ENCODE measurements around the gene NDUFS3.
A peak's percentile ranks its signal among the peaks of the same experiment; 100 is the strongest.
"Not testable (repeated sequence)": the region's sequence is repeated elsewhere in the genome, so short reads cannot be mapped to it uniquely, and the experiment has no call there.

NDUFS3 gene

DNA sequence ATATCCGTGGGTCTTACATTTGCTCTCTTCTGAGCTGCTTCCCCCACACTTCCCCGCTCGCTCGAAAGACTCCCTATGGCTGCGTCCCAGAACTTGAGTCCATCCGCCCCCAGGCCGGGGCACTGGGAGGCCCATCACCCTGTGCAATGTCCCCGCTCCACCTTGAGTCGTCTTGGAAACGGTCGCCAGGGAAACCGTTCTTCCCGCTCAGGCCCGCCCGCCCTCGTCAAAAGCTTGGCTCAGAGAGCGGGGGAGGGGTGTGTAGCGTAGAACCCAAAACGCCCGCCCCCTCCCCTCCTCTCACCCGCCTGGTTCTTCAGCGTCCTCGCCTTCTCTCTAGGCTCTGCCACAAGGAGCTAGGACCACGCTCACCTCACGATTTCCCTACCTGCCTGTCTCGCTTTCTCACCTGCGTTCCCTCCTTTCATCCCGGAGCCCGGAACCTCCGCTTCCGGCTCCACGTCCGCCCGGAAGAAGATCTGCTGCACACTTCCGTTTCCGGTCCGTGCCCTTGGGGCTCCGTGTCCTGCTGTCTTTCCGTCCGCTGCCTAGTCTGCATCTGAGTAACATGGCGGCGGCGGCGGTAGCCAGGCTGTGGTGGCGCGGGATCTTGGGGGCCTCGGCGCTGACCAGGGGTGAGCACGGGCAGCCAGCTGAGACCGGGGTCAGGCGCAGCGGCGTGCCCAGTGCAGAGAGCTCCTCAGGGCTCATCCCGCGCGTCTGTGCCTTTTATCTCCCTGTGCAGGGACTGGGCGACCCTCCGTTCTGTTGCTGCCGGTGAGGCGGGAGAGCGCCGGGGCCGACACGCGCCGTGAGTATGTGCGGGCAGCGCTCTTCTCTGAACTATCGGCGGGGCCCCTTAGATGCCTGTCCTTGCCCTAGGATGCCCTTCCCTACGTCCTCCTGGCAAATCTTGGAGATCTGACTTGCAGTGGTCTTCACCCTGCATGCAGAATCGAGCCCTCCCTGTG, at the start of gene NDUFS3, which contains the start of gene KBTBD4:
Gene NDUFS3, plus strand, starts transcription at position 551 of the 971 bp plus-strand sequence. Its CDS starts 18 bp downstream, at position 569.
Gene KBTBD4, minus strand, starts transcription at position 447 of the 971 bp plus-strand sequence. Its CDS starts 19 bp downstream, at position 428.
- peak; percentile 68 for DNase-seq

DNA sequence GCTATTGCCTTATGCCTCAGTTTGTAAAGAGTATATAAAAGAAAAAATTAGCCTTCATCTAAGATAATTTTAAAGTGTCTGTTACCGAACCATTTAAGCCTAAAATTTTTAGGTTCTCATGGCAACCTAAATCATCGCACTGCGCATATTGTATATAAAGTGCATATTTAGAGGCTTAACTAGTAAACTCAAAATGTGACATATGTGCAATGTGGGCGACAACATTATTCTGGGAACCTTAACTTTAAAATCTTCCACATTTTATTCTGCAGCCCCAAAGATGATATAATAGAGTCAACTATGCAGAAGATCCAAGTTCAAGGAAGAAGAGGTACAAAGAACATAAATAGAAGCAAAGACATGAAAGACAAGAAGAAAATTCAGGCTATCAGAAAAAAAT, 48.9 kb upstream of the NDUFS3 start:
- DNase-seq, result no peak

DNA sequence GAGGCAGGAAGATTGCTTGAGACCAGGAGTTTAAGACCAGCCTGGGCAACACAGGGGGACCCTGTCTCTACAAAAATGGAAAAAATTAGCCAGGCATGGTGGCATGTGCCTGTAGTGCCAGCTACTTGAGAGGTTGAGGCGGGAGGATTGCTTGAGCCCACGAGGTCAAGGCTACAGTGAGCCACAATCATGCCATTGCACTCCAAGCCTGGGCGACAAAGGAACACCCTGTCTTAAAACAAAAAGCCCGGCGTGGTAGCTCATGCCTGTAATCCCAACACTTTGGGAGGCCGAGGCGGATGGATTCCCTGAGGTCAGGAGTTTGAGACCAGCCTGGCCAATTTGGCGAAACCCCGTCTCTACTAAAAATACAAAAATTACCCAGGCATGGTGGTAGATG, 48.2 kb upstream of the NDUFS3 start:
- not testable (repeated sequence) for DNase-seq

DNA sequence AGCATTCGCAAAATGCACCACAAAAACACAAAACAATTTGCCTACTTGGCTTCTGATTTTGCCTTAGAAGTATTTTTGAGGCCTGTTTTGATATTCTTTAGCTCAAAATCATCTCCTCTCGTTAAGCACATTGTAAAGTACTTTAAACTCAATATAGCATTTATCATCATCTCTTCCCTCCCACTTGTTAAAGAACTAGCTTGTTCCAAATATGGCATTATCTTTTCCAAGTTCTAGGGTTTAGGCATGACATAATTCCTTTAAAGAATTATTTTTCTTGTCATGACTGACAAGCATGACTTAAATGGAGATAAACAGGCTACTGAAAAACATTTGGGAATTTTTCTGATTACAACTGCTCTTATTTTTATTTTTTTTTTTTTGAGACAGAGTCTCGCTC, 47.2 kb upstream of the NDUFS3 start:
- no peak for DNase-seq

DNA sequence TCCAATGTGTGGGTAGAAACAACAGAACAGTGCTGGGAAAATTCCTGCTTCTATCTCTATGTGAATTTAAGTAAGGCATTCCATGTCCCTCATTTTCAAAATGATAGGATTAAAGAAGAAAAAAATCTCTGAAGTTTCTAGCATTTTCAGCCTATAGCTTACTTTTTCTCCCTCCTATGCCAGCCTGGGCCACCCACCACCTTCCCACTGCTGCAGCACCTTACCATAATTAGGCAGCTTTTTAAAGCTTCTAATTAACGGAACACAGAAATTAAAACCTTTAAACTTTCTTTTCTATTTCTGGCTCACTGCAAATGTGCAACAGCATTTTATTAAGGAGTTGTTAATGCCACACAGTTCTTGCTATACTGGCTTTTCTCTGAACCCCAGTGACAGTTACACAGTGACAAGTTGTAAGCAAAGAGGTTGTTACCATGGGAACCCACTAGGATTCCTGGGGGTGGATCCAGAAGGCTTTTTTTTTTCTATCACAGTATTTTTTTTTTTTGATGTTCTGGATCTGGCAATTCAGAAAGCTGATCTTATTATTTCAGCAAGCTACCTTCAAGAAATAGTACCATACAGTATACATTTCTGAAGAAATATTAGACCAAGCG, 46.2 kb upstream of the NDUFS3 start:
- no peak for DNase-seq

DNA sequence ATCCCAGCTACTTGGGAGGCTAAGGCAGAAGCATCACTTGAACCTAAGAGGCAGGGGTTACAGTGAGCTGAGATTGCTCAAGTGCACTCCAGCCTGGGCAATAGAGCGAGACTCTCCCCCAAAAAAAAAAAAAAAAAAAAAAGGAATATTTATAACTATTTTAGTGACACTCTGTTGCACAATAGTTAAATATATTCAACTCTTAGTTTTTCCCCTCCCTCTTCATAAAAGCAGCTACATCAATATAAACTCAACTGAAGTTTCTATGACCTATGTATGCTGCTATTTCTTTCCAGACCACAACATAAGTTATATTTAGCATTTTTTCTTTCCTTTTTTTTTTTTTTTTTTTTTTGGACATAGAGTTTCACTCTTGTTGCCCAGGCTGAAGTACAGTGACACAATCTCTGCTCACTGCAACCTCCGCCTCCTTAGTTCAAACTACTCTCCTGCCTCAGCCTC, 45.2 kb upstream of the NDUFS3 start:
- DNase-seq, result no peak

DNA sequence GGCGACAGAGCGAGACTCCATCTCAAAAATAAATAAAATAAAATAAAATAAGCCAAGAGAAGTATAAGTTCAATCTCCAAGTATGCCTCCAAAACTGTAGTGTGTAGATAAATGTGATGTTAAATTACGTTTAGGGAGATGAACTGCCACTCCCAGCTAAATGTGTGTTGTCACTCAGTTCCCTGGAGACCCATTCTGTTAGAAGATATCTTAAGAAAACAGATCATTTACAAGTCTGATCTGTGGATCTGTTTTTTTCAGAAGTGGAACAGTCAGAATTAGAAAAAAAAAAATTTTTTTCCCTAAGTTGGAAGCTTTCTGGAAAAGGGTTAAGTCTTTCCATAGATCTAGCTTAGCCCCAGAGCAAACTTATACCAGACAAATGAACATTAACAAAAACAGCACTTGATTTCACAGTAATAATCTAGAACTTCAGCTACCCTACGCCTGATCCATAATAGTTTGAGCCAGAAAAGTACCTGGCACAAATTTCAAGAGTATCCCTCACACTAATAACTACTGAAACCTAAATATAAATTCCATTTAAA, 44.1 kb upstream of the NDUFS3 start:
- DNase-seq, result no peak

DNA sequence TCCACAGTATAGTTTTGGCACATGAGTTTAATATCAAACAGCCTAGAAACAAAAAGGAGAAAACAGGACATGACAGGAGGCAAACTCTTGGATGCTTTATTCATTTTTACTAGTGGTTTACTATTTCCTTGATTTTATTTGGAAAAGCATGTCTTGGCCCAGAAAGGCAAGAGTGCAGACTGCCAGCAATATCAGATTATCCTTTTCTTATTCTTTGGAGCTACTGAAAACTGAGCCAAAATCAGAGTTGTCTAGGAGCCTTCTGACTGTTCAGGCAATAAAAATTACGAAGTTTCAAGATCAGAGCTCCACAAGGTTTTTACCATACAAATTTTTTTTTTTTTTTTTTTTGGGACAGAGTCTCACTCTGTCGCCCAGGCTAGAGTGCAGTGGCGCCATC, 42.0 kb upstream of the NDUFS3 start:
- no peak for DNase-seq

DNA sequence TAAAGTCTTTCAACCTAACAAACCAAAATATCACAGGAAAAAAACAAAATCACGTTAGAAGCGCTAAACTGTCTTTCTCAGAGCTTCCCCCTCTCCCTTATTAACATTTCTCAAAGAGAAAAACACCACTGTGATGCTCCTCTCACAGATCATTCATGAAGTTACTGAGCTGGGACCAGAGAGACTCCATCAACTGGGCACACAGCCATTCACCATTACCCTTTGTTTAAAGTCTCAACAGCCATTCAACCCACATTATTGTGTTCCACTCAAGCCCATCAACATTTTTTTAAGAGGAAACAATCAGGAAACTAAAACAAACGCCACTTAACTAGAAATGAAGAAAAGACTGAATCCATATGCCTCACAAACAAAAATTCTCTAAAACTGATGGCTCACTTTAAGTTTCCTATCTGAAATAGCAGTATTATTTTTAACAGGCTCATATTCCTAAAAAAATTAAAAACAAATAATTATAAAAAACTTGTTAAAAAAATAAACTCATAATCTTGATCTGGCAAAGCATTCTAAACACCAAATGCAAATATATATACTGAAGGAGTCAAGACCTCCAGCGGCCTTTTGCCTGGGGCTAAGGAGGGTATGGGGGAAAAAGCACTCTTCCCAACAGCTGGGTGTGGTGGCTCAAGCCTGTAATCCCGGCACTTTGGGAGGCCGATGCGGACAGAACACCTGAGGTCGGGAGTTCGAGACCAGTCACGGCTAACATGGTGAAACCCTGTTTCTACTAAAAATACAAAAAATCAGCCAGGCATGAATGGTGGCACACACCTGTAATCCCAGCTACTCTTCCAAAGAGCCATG, 39.9 kb upstream of the NDUFS3 start:
- DNase-seq, result no peak

DNA sequence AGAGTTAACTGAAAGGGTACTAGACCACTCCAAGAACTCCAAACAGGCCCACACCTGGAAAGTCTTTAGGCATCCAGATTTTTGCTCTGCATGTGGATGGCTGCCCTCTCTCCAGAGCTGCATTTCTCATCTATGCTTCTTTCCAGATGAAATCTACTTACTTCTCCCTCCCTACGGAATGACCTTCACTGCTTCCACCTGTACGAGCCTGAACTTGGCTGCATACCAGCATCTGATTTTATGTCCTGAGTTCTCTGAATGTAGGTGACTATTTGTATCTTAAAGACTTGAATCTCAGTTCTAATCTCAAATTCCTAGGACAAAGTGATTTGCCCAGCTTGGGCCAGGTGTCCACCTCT, 39.2 kb upstream of the NDUFS3 start:
- no peak for DNase-seq

DNA sequence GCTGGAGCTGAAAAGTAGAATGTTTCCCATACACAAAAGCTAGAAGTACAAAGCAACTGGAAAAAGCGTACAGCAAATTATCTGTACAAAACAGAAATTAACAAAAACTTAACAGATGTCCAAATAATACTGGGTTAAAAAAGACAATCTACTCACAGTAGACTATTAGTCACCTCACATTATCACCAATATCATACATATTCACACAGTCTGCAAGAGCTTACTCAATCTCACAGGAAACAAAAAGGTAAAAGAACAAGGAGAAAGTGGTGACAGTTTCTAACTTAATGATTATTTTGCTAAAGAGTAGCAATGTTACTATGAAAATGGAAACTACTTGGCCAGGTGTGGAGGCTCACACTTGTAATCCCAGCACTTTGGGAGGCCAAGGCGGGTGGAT, 37.8 kb upstream of the NDUFS3 start:
- no peak for DNase-seq

DNA sequence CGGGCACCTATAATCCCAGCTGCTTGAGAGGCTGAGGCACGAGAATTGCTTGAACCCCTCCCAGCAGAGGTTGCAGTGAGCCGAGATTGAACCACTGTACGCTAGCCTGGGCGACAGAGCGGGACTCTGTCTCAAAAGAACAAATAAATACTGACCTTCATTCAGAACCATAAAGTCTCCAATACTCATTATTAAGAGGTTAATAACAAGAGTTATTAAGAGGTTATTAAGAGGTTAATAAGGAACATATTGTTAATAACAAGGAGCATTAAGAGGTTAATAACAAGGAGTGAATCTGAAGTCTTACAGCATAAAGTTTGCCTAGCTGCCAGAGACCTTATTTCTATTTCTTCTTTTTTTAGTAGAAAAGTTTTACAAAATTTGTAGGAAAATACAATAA, 33.6 kb upstream of the NDUFS3 start:
- no peak for DNase-seq

DNA sequence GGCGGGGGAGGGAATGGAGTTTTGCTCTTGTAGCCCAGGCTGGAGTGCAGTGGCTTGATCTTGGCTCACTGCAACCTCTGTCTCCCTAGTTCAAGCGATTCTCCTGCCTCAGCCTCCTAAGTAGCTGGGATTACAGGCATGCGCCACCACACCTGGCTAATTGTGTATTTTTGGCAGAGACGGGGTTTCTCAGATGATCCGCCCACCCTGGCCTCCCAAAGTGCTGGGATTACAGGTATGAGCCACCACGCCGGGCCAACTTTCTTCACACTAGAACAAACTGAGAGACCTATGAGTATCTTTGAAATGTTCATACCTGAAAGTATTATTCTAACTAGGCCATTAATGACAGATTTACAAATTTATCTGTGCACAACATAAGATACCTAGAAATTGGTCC, 32.6 kb upstream of the NDUFS3 start:
- not testable (repeated sequence) for DNase-seq

DNA sequence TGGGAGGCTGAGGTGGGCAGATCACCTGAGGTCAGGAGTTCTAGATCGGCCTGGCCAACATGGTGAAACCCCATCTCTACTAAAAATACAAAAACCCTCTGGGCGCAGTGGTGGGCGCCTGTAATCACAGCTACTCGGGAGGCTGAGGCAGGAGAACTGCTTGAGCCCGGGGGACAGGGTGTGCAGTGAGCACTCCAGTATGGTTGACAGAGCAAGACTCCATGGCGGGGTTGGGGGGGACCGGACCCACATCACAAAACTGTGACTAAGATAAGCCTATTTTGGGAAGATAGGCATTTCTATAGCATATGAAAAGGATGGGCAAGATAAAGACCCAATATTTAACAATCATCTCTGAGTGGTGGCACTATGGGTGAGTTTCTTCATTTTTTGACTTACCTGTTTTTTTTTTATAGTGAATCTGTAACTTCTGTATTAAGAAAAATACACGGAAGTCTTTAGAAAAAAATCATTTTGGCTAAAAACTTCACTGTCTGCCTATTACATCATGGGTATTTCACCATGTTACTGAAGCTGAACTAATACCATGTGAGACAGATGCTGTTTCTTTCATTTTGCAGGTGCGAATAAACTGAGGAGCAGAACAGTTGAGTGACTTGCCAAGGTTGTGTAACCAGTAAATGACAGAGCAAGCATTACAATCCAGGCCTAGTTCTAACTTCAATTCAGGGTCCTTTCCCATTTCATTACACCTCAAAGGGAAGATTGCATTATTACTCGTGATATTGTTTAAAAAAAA, 28.4 kb upstream of the NDUFS3 start:
- no peak for DNase-seq

DNA sequence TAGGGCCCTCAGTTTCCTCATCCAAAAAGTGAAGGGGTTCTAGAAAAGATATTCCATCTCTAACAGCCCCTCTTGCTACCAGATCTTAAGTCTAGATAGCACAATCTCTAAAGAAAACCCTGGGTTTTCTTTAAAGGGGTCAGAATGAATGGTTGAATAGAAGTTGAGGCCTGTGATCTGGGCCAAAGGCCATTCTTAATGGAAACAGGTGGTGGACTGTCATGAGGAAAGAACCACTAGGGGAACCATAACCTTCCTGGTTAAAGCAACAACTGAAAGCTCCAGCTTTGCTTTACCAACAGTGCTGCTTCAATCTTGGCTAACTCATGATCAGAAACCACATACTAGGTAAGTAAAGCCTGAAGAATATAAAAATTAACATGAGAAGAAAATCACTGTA, 27.8 kb upstream of the NDUFS3 start:
- no peak for DNase-seq

DNA sequence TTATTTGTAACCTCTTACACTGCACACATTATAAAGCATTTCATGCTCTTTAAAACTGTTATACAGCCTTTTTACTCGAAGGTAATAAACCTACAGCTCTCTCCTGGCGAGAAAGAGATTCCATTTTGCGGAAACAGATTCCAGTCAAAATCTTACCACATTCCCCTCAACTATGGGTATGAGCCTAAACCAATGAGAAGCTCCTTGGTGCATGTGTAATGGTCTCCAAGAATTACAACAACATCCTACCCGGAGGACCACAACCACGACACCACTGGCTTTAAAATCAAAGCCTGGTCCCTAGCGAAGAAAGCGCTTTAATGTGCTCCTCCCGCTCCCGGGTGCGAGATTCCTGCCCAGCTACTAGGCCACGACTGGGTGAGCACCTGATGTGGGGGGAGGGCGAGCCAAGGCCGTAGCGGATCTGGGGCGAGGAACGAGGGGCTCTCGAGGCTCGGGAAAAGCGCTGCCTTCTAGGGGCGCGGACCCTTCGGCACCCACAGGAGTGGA, 26.8 kb upstream of the NDUFS3 start:
- no peak for DNase-seq

DNA sequence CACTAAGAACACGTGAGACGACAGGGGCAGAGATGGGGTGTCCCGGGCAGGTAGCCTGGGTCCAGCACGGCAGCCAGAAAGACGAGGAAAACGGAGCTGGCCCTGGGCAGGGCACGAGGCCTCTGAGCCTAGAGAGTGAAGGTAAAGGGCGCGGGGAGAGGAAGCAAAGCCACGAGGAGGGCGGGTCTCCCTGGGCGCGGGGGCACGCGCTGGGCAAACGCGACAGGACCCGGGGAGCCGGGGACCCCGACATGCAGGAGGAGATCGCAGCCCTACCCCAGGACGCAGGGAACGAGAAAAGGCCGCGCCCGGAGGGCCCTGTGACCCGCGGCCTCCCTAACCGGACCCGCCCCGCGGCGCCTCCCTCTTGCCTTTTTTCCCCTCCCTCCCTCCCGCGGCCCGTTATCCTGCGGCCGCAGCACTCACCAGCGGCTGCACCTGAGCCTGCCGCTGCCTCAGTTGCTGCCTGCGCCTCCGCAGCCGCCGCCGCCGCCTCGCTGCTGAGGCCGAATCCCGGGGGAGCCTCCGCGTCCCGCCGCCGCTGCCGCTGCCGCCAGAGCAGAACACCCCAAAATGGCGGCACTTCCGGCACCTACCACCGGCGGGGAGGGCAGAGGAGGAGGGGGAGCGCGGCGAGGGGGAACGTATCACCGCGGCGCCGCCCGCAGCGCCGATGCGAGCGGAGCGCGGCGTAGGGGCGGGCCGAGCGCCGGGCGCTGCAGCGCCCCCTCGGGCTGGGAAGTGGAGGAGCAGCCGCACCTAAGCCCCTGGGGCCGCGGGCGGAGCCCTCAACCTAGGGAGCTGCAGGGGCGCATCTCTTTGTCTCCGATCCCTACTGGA, 26.1 kb upstream of the NDUFS3 start, which contains the start of gene CELF1:
Gene CELF1, minus strand, starts transcription at position 567 of the 840 bp plus-strand sequence. CDS start 53,609 bp downstream, outside the sequence.
- DNase-seq, result peak; percentile 84

DNA sequence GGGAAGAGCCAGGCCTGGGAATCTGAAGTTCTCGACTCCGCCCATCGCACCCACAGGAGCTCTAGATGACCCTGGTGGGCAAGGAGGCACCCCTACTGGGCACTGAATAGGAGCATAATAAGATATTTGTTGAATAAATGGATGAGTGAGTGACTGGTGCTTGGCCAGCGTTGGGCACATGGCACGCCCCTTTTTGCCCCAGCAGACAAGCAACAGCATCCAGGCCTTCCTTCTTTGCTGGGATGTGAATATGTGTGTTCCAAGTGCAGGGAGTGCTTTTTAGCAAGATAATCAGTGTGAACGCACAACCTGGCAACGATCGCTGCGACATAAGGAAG, 25.5 kb upstream of the NDUFS3 start:
- no peak for DNase-seq

DNA sequence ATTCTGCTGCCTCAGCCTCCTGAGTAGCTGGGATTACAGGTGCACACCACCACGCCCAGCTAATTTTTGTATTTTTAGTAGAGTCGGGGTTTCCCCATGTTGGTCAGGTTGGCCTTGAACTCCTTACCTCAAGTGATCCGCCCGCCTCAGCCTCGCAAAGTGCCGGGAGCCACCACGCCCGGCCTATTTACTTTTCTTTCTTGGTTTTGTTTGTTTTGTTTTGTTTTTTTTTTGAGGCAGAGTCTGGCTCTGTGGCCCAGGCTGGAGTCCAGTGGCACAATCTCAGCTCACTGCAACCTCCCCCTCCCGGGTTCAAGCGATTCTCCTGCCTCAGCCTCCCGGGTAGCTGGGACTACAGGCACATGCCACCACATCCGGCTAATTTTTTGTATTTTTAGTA, 21.9 kb upstream of the NDUFS3 start:
- not testable (repeated sequence) for DNase-seq

DNA sequence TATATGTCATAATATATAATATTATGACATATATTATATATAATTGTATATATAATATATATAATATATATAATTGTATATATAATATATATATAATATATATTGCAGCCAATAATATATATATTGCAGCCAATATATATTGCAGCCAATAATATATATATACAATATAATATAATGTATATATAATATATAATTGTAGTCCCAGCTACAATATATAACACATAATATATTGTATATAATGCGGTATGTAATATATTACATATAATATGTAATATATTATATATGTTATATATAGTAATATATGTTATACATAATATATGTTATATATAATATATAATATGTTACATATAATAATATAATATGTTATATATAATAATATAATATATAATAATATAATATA, 20.2 kb upstream of the NDUFS3 start:
- no peak for DNase-seq

DNA sequence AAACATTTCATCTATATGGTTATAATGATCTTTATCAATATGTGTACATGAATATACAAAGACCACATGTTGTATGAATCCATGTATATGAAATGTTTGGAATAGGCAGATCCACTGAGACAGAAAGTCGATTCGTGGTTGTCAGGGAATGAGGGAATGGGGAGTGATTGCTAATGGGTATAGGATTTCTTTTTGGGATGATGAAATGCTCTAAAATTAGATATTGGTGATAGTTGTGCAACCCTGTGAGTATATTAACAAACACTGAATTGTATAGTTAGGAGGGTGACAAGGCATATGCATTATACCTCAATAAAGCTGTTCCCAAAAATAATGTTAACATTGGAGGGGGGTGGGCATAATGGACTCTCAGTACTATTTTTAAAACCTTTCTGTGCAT, 18.4 kb upstream of the NDUFS3 start:
- DNase-seq, result no peak
